BLaER1 treated with 17β-estradiol and CSF1 and Interleukin-3, amounts not matched to agents 10 nM and 100 nM (cell line): Measurements from ENCODE around the gene RSRC1.
"Not testable (repeated sequence)": the region's sequence is repeated elsewhere in the genome, so short reads cannot be mapped to it uniquely, and the experiment has no call there.

Experiments used
- H3K27ac ChIP-seq, 11 experiments: shearing (Covaris generic); formaldehyde crosslinking; 2 replicates each; pipeline ENCODE4 v1.8.1; 2022
- H3K27me3 ChIP-seq, 11 experiments: shearing (Covaris generic); formaldehyde crosslinking; 2 replicates each; pipeline ENCODE4 v1.8.1; 2022
- H3K36me3 ChIP-seq, 11 experiments: shearing (Covaris generic); formaldehyde crosslinking; 2 replicates each; pipeline ENCODE4 v1.8.1; 2022
- H3K4me1 ChIP-seq, 10 experiments: shearing (Covaris generic); formaldehyde crosslinking; 2 replicates each; pipeline ENCODE4 v1.8.1; 2022
- H3K4me2 ChIP-seq, 11 experiments: shearing (Covaris generic); formaldehyde crosslinking; 2 replicates each; pipeline ENCODE4 v1.8.1; 2022
- H3K4me3 ChIP-seq, 10 experiments: shearing (Covaris generic); formaldehyde crosslinking; 2 replicates each; pipeline ENCODE4 v1.8.1; 2022
- H3K9ac ChIP-seq, 11 experiments: shearing (Covaris generic); formaldehyde crosslinking; 2 replicates each; pipeline ENCODE4 v1.8.1; 2022
- H3K9me3 ChIP-seq, 11 experiments: shearing (Covaris generic); formaldehyde crosslinking; replicated peaks in 1 of 11; 2 replicates each; pipeline ENCODE4 v1.8.1; 2022
- H4K20me1 ChIP-seq, 11 experiments: shearing (Covaris generic); formaldehyde crosslinking; 2 replicates each; pipeline ENCODE4 v1.8.1; 2022
- Cebpa-rat ChIP-seq, 11 experiments: shearing (Covaris generic); IDR thresholded peaks; 2 replicates each; pipeline ENCODE4 v1.8.1; 2022

RSRC1 gene

GRCh38 chr3:158407844-158408517 is 298.1 kb downstream of the RSRC1 start:
- Histone ChIP-seq H3K27me3 (no peaks in the 10 kb centered on the region), H3K4me3 (no peak overlapping the region), H3K36me3 (peaks cover 0 to 9% (median 5%) of the 10 kb centered on the region in 11 experiments; a peak in 6 of 22 replicates), H3K9ac (no peak overlapping the region), H3K4me1 (no peaks in the 10 kb centered on the region), H3K9me3 (peaks cover 4 to 15% (median 6%) of the 10 kb centered on the region in 11 experiments; a peak in 12 of 22 replicates), H3K4me2 (no peak overlapping the region), H3K27ac (no peak overlapping the region), H4K20me1 (no peaks in the 10 kb centered on the region)
- TF ChIP-seq Cebpa-rat (IDR thresholded peaks at IDR 0.05) = no peak

GRCh38 chr3:158408518-158408897 is 298.6 kb downstream of the RSRC1 start:
- Histone ChIP-seq H3K36me3 (peaks cover 0 to 13% (median 5%) of the 10 kb centered on the region in 11 experiments; a peak in 6 of 22 replicates), H3K9me3 (peaks cover 4 to 16% (median 10%) of the 10 kb centered on the region in 11 experiments; a peak in 12 of 22 replicates)
- not testable (repeated sequence) for H3K27me3 ChIP-seq, H4K20me1 ChIP-seq, H3K4me1 ChIP-seq, H3K9ac ChIP-seq, H3K4me3 ChIP-seq, H3K4me2 ChIP-seq, H3K27ac ChIP-seq

GRCh38 chr3:158418035-158418434 is 308.1 kb downstream of the RSRC1 start:
- Histone ChIP-seq H3K4me1 (peaks cover 0 to 27% (median 0%) of the 10 kb centered on the region in 10 experiments; a peak in 5 of 20 replicates), H3K9me3 (peaks cover 0 to 4% (median under 1%) of the 10 kb centered on the region in 11 experiments; a peak in 7 of 22 replicates), H3K27ac (no peak overlapping the region), H3K4me3 (no peak overlapping the region), H3K27me3 (no peaks in the 10 kb centered on the region), H3K9ac (no peak overlapping the region), H3K36me3 (peaks cover 0 to 3% (median 0%) of the 10 kb centered on the region in 11 experiments; a peak in 2 of 22 replicates), H3K4me2 (no peak overlapping the region), H4K20me1 (no peaks in the 10 kb centered on the region)
- no peak for TF ChIP-seq Cebpa-rat (IDR thresholded peaks at IDR 0.05)

GRCh38 chr3:158419820-158420653 is 310.1 kb downstream of the RSRC1 start:
- H3K4me2 ChIP-seq = peak overlapping the region in 2 of 11 experiments; percentile 6; a peak in 2 of 22 replicates
- H3K27ac ChIP-seq = peak overlapping the region in 2 of 11 experiments; percentile 34 to 42; a peak in 2 of 22 replicates
- H3K9ac ChIP-seq = no peak overlapping the region
- H3K4me1 ChIP-seq = peaks cover 0 to 27% (median 0%) of the 10 kb centered on the region in 10 experiments; a peak in 5 of 20 replicates
- no peak overlapping the region for H3K4me3 ChIP-seq
- TF ChIP-seq Cebpa-rat (IDR thresholded peaks at IDR 0.05) = no peak
- no peaks in the 10 kb centered on the region for H4K20me1 ChIP-seq
- H3K27me3 ChIP-seq = no peaks in the 10 kb centered on the region
- no peaks in the 10 kb centered on the region for H3K9me3 ChIP-seq
- H3K36me3 ChIP-seq = no peaks in the 10 kb centered on the region

GRCh38 chr3:158420654-158421396 is 310.9 kb downstream of the RSRC1 start:
- H3K9me3 ChIP-seq = no peaks in the 10 kb centered on the region
- no peak for TF ChIP-seq Cebpa-rat (IDR thresholded peaks at IDR 0.05)
- H3K4me3 ChIP-seq = no peak overlapping the region
- H3K4me2 ChIP-seq = peak overlapping the region in 2 of 11 experiments; percentile 53 to 66; a peak in 4 of 22 replicates
- H4K20me1 ChIP-seq = no peaks in the 10 kb centered on the region
- peaks cover 0 to 27% (median 0%) of the 10 kb centered on the region in 10 experiments; a peak in 5 of 20 replicates for H3K4me1 ChIP-seq
- no peak overlapping the region for H3K9ac ChIP-seq
- no peaks in the 10 kb centered on the region for H3K27me3 ChIP-seq
- H3K27ac ChIP-seq = peak overlapping the region in 2 of 11 experiments; percentile 34 to 42; a peak in 3 of 22 replicates
- H3K36me3 ChIP-seq = no peaks in the 10 kb centered on the region

GRCh38 chr3:158430448-158430847 is 320.6 kb downstream of the RSRC1 start:
- peaks cover 0 to 8% (median 0%) of the 10 kb centered on the region in 10 experiments; a peak in 2 of 20 replicates for H3K4me1 ChIP-seq
- H3K9me3 ChIP-seq = no peaks in the 10 kb centered on the region
- no peak overlapping the region for H3K9ac ChIP-seq
- H4K20me1 ChIP-seq = no peaks in the 10 kb centered on the region; a peak in 1 of 22 replicates
- TF ChIP-seq Cebpa-rat (IDR thresholded peaks at IDR 0.05) = no peak
- H3K27me3 ChIP-seq = no peaks in the 10 kb centered on the region
- peak overlapping the region in 1 of 11 experiments; percentile 34; a peak in 2 of 22 replicates for H3K4me2 ChIP-seq
- no peak overlapping the region for H3K27ac ChIP-seq
- H3K36me3 ChIP-seq = no peaks in the 10 kb centered on the region
- H3K4me3 ChIP-seq = no peak overlapping the region

GRCh38 chr3:158430968-158431367 is 321.1 kb downstream of the RSRC1 start:
- Histone ChIP-seq H3K27ac (no peak overlapping the region), H3K4me2 (peak overlapping the region in 1 of 11 experiments; percentile 34; a peak in 2 of 22 replicates), H3K4me1 (peaks cover 0 to 8% (median 0%) of the 10 kb centered on the region in 10 experiments; a peak in 2 of 20 replicates), H3K4me3 (no peak overlapping the region), H3K9me3 (no peaks in the 10 kb centered on the region), H4K20me1 (no peaks in the 10 kb centered on the region; a peak in 1 of 22 replicates), H3K36me3 (no peaks in the 10 kb centered on the region), H3K27me3 (no peaks in the 10 kb centered on the region), H3K9ac (no peak overlapping the region)
- TF ChIP-seq Cebpa-rat (IDR thresholded peaks at IDR 0.05) = no peak

- Histone ChIP-seq H3K4me1 (peaks cover 0 to 8% (median 0%) of the 10 kb centered on the region in 10 experiments; a peak in 2 of 20 replicates), H3K4me3 (no peak overlapping the region), H3K9me3 (no peaks in the 10 kb centered on the region), H3K9ac (no peak overlapping the region), H3K27me3 (no peaks in the 10 kb centered on the region), H4K20me1 (no peaks in the 10 kb centered on the region; a peak in 1 of 22 replicates), H3K36me3 (no peaks in the 10 kb centered on the region), H3K27ac (no peak overlapping the region), H3K4me2 (no peak overlapping the region)
- no peak for TF ChIP-seq Cebpa-rat (IDR thresholded peaks at IDR 0.05)
Observed at GRCh38 chr3:158431829-158432228, 321.9 kb downstream of the RSRC1 start.
